ENCODE results near the gene KRTAP12-3.
"Not testable (repeated sequence)": the region's sequence is repeated elsewhere in the genome, so short reads cannot be mapped to it uniquely, and the experiment has no call there.

DNA sequence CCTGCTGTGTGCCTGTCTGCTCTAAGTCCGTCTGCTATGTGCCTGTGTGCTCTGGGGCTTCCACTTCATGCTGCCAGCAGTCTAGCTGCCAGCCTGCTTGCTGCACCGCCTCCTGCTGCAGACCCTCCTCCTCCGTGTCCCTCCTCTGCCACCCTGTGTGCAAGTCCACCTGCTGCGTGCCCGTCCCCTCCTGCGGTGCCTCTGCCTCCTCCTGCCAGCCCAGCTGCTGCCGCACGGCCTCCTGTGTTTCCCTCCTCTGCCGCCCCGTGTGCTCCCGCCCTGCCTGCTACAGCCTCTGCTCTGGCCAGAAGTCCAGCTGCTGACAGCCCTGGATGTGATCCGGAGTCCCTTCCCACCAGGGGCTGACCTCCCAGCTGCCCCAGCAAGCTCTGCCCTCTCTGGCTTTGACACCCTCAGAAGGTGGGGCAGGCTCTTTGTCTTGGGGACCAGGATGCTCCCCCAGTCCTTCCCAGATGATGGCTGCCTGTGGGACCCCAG, 19.8 kb upstream of the KRTAP12-3 start:
- TF ChIP-seq, protein P1, sequence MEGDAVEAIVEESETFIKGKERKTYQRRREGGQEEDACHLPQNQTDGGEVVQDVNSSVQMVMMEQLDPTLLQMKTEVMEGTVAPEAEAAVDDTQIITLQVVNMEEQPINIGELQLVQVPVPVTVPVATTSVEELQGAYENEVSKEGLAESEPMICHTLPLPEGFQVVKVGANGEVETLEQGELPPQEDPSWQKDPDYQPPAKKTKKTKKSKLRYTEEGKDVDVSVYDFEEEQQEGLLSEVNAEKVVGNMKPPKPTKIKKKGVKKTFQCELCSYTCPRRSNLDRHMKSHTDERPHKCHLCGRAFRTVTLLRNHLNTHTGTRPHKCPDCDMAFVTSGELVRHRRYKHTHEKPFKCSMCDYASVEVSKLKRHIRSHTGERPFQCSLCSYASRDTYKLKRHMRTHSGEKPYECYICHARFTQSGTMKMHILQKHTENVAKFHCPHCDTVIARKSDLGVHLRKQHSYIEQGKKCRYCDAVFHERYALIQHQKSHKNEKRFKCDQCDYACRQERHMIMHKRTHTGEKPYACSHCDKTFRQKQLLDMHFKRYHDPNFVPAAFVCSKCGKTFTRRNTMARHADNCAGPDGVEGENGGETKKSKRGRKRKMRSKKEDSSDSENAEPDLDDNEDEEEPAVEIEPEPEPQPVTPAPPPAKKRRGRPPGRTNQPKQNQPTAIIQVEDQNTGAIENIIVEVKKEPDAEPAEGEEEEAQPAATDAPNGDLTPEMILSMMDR (IDR thresholded peaks at IDR 0.05) = not testable (repeated sequence)
- not testable (repeated sequence) for TF ChIP-seq EZH2 (IDR thresholded peaks at IDR 0.05; ENCODE audit: borderline replicate concordance, insufficient read depth, low read depth, low read length, poor library complexity, severe bottlenecking)
